WI38 (cell line): ENCODE data around the gene C14orf132.
"Not testable (repeated sequence)": the region's sequence is repeated elsewhere in the genome, so short reads cannot be mapped to it uniquely, and the experiment has no call there.

Experiments used
- H3K4me3 ChIP-seq: 2 replicates; pipeline ENCODE4 v1.5.1; 2011; ENCODE audit warnings: low read depth, mild to moderate bottlenecking, control low read depth, low read length
- TF ChIP-seq, protein P1 (sequence below): IDR thresholded peaks from 2 replicates; pipeline ENCODE4 v1.5.1; 2012; ENCODE audit warnings: low read depth, mild to moderate bottlenecking, control low read depth, low read length

C14orf132 gene

DNA sequence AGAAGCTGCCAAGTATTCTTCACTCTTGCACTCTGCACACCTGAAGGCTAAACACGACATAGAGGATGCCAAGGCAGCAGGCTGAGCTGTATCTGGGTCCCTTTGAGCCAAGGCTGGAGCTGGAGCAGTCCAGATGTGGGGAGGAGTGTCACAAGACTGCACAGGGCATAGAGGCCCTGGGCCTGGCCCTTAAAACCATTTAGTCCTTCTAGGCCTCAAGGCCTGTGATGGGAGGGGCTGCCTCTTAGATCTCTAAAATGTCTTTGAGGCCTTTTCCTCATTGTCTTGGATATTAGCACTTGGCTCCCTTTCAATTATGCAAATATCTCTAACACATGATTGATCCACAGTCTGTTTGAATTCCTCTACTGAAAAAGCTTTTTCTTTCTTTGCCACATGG lies 28.0 kb upstream of the C14orf132 start:
- no peak overlapping the region for H3K4me3 ChIP-seq
- TF ChIP-seq, protein P1, sequence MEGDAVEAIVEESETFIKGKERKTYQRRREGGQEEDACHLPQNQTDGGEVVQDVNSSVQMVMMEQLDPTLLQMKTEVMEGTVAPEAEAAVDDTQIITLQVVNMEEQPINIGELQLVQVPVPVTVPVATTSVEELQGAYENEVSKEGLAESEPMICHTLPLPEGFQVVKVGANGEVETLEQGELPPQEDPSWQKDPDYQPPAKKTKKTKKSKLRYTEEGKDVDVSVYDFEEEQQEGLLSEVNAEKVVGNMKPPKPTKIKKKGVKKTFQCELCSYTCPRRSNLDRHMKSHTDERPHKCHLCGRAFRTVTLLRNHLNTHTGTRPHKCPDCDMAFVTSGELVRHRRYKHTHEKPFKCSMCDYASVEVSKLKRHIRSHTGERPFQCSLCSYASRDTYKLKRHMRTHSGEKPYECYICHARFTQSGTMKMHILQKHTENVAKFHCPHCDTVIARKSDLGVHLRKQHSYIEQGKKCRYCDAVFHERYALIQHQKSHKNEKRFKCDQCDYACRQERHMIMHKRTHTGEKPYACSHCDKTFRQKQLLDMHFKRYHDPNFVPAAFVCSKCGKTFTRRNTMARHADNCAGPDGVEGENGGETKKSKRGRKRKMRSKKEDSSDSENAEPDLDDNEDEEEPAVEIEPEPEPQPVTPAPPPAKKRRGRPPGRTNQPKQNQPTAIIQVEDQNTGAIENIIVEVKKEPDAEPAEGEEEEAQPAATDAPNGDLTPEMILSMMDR: no peak

DNA sequence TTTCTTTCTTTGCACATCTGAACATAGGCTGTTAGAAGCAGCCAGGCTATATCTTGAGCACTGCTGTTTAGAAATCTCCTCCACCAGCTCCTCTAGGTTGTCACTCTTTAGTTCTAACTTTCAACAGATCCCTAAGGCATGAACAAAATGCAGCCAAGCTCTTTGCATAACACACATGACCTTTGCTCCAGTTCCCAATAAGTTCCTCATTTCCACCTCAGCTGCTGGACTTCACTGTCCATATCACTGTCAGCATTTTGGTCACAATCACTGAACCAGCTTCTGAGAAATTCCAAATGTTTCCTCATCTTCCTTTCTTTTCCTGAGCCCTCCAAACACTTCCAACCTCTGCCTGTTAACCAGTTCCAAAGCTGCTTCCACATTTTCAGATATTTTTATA lies 27.6 kb upstream of the C14orf132 start:
- TF ChIP-seq, protein P1: no peak
- H3K4me3 ChIP-seq: no peak overlapping the region

DNA sequence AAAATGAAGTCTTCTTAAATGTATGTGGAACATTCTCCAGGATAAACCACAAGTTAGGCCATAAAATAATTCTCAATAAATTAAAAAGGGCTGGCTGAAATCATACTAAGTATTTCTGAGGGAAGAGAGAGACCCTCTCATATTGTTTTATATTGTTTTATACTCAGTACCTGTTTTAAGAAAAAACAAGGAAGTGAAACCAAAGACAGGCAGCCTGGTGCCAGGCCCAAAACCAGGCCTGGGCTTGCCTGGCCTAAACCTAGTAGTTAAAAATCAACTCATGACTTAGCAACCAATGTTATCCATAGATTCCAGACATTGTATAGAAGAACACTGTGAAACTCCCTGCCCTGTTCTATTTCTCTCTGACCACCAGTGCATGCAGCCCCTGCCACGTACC lies 26.4 kb upstream of the C14orf132 start:
- not testable (repeated sequence) for H3K4me3 ChIP-seq

DNA sequence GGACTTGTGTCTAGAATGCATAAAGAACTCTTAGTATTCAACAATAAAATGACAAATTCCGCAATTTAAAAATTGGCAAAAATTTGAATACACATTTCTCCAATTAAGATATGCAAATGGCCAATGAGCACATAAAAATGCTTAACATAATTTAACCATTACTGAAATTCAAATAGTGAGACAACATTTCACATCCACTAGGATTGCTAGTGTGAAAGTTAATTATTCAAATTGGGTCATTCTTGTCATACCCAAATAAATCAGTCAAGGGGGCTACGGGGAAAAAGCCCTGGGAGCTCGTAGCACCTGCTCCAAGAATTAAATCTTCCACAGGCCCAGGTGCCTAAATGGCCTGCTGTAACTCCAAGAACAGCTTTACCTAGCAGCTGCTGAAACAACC lies 25.0 kb upstream of the C14orf132 start:
- TF ChIP-seq, protein P1: no peak
- H3K4me3 ChIP-seq: no peak overlapping the region

DNA sequence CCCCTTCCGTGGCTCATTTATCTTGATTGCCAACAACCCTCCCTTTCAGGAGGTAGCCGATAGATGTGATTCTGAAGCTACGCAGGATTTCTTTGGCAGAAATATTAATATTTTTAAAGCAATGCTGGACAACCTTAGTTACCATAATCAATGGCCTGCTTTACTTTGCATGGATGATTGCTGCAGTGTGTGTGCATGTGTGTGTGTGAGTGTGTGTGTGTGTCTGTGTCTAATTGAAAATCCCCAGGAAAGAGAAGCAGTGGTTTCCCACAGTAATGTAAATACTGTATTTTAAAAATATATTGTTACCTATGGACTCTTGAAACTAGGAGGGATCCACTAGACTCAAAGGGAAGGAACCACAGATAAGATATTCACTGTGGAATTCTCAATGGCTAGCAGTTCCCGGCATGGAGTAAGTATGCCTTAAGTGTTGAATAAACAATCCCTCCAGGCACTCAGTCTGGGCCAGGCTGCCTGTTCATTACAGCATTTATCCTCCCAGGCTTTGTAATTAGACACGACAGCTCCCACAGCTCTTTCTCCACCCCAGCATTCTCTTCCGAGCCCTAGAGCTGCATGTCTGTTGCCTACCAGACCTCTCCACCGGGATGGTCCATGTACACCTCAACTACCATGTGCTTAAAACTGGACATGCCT lies 22.5 kb upstream of the C14orf132 start:
- TF ChIP-seq, protein P1: no peak
- H3K4me3 ChIP-seq: no peak overlapping the region

DNA sequence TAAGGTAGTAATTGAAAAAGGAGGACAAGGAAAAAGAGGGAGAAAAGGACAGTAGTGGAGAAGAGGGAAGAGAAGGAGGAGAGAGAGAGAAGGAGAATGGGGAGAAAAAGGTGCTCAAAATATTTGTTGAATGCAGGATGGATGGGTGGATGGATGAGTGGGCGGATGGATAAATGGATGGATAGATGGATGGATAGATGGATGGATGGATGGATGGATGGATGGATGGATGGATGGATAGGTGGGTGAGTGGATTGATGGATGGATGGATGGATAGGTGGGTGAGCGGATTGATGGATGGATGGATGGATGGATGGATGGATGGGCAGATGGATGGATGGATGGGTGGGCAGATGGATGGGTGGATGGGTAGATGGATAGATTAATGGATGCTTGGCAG lies 21.3 kb upstream of the C14orf132 start:
- no peak overlapping the region for H3K4me3 ChIP-seq
- TF ChIP-seq, protein P1: no peak

DNA sequence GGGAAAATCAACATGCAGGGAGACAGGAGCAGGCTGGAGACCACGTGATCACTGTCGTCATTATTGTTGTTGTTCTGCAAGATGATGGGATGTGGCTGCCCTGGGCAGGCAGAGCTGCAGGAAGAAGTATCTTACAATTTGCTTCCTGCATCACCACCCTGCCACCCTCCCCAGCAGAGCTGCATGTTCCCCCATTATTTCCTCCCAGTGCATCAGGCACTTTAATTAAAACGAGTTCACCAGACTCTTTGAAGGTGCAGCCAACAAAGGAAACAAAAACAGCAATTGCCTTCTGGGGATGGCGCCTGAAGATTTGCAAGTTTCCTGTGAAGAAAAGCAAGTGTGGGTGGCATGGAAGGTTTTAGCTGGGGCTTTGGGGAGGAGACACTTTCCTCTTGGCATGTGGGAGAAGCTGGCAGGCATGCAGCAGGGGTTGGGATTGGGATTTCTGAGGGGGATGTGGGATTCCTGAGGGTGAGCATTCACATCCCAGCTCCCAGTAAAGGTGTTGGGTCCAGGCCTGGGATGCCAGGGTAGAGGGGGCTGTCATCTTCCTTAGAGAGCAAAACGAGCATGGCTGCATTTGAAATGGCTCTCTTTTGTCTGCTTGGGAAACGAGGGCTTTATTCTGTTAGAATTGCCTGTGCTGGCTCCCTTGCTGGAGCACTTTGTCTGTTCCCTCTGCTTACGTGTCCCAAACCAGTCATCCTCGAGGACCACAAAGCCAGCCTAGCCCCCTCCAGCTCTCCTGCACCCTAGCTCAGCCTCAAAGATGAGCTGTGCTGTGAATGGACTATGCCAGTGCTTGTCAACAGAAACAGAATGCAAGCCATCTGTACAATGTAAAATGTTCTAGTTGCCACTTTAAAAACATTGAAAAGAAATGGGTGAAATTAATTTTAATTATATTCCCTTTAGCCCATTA lies 11.5 kb upstream of the C14orf132 start:
- no peak overlapping the region for H3K4me3 ChIP-seq
- TF ChIP-seq, protein P1: no peak
